ENCODE data around the gene RASL11B.

DNA sequence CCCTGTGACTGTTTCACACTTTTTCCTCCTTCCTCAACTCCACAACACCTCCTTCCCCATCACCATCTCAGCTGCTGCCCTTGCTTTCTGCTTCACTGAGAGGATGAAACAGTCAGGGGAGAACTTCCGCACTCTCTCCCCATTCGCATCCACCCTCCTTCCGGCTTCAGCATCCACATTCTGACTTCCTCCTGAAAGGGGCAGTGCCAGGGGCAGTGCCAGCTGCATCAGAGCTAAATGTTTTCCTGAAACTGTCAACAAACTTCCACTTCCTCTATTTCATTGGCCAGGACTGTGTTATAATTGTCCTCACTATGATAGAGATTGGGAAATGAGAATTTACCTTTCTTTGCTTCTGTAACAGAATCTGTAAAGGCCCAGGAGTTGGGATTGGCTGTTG is 18.2 kb upstream of the RASL11B start:
- TF ChIP-seq, protein P1, sequence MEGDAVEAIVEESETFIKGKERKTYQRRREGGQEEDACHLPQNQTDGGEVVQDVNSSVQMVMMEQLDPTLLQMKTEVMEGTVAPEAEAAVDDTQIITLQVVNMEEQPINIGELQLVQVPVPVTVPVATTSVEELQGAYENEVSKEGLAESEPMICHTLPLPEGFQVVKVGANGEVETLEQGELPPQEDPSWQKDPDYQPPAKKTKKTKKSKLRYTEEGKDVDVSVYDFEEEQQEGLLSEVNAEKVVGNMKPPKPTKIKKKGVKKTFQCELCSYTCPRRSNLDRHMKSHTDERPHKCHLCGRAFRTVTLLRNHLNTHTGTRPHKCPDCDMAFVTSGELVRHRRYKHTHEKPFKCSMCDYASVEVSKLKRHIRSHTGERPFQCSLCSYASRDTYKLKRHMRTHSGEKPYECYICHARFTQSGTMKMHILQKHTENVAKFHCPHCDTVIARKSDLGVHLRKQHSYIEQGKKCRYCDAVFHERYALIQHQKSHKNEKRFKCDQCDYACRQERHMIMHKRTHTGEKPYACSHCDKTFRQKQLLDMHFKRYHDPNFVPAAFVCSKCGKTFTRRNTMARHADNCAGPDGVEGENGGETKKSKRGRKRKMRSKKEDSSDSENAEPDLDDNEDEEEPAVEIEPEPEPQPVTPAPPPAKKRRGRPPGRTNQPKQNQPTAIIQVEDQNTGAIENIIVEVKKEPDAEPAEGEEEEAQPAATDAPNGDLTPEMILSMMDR (IDR thresholded peaks at IDR 0.05; ENCODE audit: low read depth, low read length), result no peak
- no peak for TF ChIP-seq POLR2A (IDR thresholded peaks at IDR 0.05; ENCODE audit: extremely low read depth, insufficient read length)
- TF ChIP-seq, protein P2, sequence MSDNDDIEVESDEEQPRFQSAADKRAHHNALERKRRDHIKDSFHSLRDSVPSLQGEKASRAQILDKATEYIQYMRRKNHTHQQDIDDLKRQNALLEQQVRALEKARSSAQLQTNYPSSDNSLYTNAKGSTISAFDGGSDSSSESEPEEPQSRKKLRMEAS (IDR thresholded peaks at IDR 0.05; ENCODE audit: low read depth, low read length), result no peak
